Trophoblast cell (in vitro differentiated cells and primary cell): ENCODE measurements around the gene NKG7.

Experiments
- DNase-seq, 2 donors: peaks; one replicate each; pipeline ENCODE4 v3.0.0-alpha.2; 2016
- H2AFZ ChIP-seq: 2 replicates; pipeline ENCODE4 v1.6.1; 2013; ENCODE audit warnings: low read length, moderate library complexity, mild to moderate bottlenecking; ENCODE audit not compliant: insufficient read depth, poor library complexity
- H2AK5ac ChIP-seq: 2 replicates; pipeline ENCODE4 v1.6.1; 2013; ENCODE audit warnings: mild to moderate bottlenecking, low read length
- H2BK120ac ChIP-seq: 2 replicates; pipeline ENCODE4 v1.6.1; 2013; ENCODE audit warnings: low read length, mild to moderate bottlenecking, moderate library complexity; ENCODE audit not compliant: insufficient read depth, poor library complexity
- H2BK12ac ChIP-seq: 2 replicates; pipeline ENCODE4 v1.6.1; 2013; ENCODE audit warnings: mild to moderate bottlenecking, low read length, moderate library complexity
- H2BK5ac ChIP-seq: 2 replicates; pipeline ENCODE4 v1.6.1; 2013; ENCODE audit warnings: low read length, low read depth, moderate library complexity, mild to moderate bottlenecking; ENCODE audit not compliant: poor library complexity
- H3K14ac ChIP-seq: 2 replicates; pipeline ENCODE4 v1.6.1; 2013; ENCODE audit warnings: mild to moderate bottlenecking, low read length
- H3K18ac ChIP-seq: 2 replicates; pipeline ENCODE4 v1.6.1; 2013; ENCODE audit warnings: mild to moderate bottlenecking, low read length
- H3K23ac ChIP-seq: 2 replicates; pipeline ENCODE4 v1.6.1; 2013; ENCODE audit warnings: low read length
- H3K27ac ChIP-seq: 2 replicates; pipeline ENCODE4 v1.5.1; 2013; ENCODE audit warnings: low read depth, mild to moderate bottlenecking, inconsistent platforms, low read length, moderate library complexity
- H3K27me3 ChIP-seq: 2 replicates; pipeline ENCODE4 v1.6.1; 2013; ENCODE audit warnings: inconsistent platforms, mild to moderate bottlenecking, low read length, moderate library complexity; ENCODE audit not compliant: insufficient read depth
- H3K36me3 ChIP-seq, 2 experiments: 1 replicate in 1 of 2; 2 replicates in 1 of 2; pipeline ENCODE4 v1.6.1; 2013; ENCODE audit warnings: low read length in 2 of 2, mild to moderate bottlenecking in 2 of 2, moderate library complexity in 1 of 2; ENCODE audit not compliant: insufficient read depth in 2 of 2, control insufficient read depth in 1 of 2
- H3K4ac ChIP-seq: 2 replicates; pipeline ENCODE4 v1.6.1; 2013; ENCODE audit warnings: low read depth, mild to moderate bottlenecking, low read length, moderate library complexity
- H3K4me1 ChIP-seq, 2 experiments: 1 replicate in 1 of 2; 2 replicates in 1 of 2; pipeline ENCODE4 v1.6.1; 2013; ENCODE audit warnings: low read length in 2 of 2, mild to moderate bottlenecking in 2 of 2, moderate library complexity in 1 of 2; ENCODE audit not compliant: insufficient read depth in 2 of 2, control insufficient read depth in 1 of 2
- H3K4me2 ChIP-seq: 2 replicates; pipeline ENCODE4 v1.6.1; 2013; ENCODE audit warnings: inconsistent platforms, mild to moderate bottlenecking, low read length, moderate library complexity
- H3K4me3 ChIP-seq: 2 replicates; pipeline ENCODE4 v1.5.1; 2013; ENCODE audit warnings: mild to moderate bottlenecking, low read depth, low read length, inconsistent platforms
- H3K79me1 ChIP-seq: one replicate; pipeline ENCODE4 v1.6.1; 2013; ENCODE audit warnings: low read length
- H3K79me2 ChIP-seq: 2 replicates; pipeline ENCODE4 v1.6.1; 2013; ENCODE audit warnings: low read length, mild to moderate bottlenecking; ENCODE audit not compliant: control insufficient read depth, insufficient read depth, poor library complexity
- H3K9ac ChIP-seq: 2 replicates; pipeline ENCODE4 v1.6.1; 2013; ENCODE audit warnings: mild to moderate bottlenecking, low read length
- H3K9me3 ChIP-seq: 2 replicates; pipeline ENCODE4 v1.6.1; 2013; ENCODE audit warnings: low read depth, mild to moderate bottlenecking, control low read depth, inconsistent platforms, low read length; ENCODE audit not compliant: insufficient read depth
- H4K12ac ChIP-seq: 2 replicates; pipeline ENCODE4 v1.6.1; 2013; ENCODE audit warnings: low read depth, mild to moderate bottlenecking, low read length, moderate library complexity
- H4K8ac ChIP-seq: 2 replicates; pipeline ENCODE4 v1.6.1; 2013; ENCODE audit warnings: low read depth, mild to moderate bottlenecking, low read length, moderate library complexity
- H4K91ac ChIP-seq: one replicate; pipeline ENCODE4 v1.6.1; 2013; ENCODE audit warnings: low read depth, mild to moderate bottlenecking, low read length, moderate library complexity
- WGBS: extraction: QIAGEN DNeasy Blood & Tissue Kit; methylation state at CpG from one replicate; pipeline ENCODE4 v1.1.7; 2013; ENCODE audit warnings: missing lambda C conversion rate; ENCODE audit not compliant: insufficient read length, insufficient coverage; ENCODE audit errors: extremely low coverage; 5-methylcytosine and 5-hydroxymethylcytosine counted together

NKG7 gene

DNA sequence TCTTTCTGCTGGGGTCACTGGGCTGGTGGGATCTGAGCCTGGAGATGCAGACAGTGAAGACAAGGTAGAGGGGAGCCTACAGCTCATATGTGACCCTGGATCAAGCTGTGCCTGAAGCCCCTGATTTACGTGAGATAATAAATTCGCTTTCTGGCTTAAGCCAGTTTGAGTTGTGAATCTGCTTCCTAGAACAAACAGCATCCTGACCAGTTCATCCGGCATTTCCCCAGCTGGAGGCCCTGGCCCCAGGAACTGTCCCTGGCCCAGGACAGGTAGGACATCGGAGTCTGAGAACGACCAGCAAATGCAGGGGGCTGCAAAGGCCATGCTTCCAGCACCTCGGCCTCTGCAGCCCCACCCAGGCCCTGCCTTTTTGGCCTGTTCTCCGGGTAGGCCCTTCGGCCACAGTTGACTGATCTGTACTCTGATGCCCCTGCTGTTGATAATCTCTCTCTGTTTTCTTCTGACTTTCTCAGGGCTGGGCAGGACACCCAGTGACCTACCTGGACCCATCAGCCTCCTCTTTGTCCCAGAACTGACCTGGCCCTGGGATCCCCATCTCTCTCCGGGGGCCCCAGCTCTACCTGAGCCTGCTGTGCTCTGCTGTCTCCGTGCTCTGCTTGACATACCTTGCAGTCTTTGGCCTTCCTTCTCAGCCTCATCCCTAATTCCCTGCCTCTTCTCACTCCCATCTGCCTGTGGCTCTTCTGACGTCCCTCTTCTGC lies 21.0 kb downstream of the NKG7 start:
- Histone ChIP-seq H2AK5ac (no peak overlapping the region), H3K4me1 (peaks cover 5% of the 10 kb centered on the region in 2 experiments), H2BK12ac (no peak overlapping the region), H3K4ac (no peak overlapping the region), H3K4me2 (no peak overlapping the region), H3K27me3 (no peaks in the 10 kb centered on the region), H3K9me3 (peaks cover 2% of the 10 kb centered on the region), H3K27ac (no peak overlapping the region), H4K91ac (no peak overlapping the region), H3K18ac (no peak overlapping the region), H4K8ac (no peak overlapping the region), H3K4me3 (no peak overlapping the region), H3K9ac (no peak overlapping the region), H3K36me3 (peaks cover 13 to 18% of the 10 kb centered on the region in 2 experiments), H3K14ac (no peak overlapping the region), H2BK120ac (no peak overlapping the region), H2AFZ (no peak overlapping the region), H3K79me2 (no peaks in the 10 kb centered on the region), H4K12ac (no peak overlapping the region), H2BK5ac (no peak overlapping the region), H3K79me1 (peaks cover 2% of the 10 kb centered on the region), H3K23ac (no peak overlapping the region)
- WGBS: no CpG with 5 or more reads among the region's 11 CpGs
- no peak for DNase-seq

DNA sequence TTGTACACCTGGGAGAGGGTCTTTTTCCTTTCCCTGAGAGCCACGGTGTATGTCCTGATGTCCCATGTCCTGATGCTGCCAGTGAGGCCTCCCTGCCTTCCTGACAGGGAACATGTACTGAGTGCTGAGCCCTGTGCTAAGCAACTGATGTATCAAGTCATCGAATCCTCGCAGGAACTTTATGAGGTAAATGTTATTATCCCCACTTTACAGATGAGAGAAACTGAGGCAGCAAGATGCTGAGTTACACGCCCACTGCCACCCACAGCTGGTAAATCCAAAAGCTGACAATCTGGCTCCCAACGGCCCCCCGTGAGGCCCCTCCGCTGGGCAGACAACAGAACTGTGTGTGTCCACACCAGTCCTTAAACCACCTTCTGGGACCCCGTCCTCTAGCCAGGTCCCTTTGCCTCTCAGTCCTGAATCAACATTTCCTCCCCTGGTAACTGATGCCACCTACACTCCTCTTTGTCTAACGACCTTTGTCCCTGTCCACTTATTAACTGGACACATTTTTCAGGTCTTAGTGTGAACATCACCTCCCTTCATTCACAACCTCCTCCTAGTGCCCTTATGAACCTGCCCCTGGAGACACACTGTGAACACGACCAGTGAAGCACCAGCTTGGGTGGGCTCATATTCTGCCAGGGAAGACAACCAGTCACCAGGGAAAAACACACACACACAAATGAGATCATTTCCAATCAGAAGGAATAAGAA lies 25.1 kb downstream of the NKG7 start:
- Histone ChIP-seq H3K4ac (no peak overlapping the region), H3K9me3 (no peaks in the 10 kb centered on the region), H4K91ac (no peak overlapping the region), H2AFZ (no peak overlapping the region), H3K27me3 (no peaks in the 10 kb centered on the region), H4K12ac (no peak overlapping the region), H3K27ac (no peak overlapping the region), H3K36me3 (peaks cover 22 to 24% of the 10 kb centered on the region in 2 experiments), H3K79me2 (no peaks in the 10 kb centered on the region), H3K4me2 (no peak overlapping the region), H3K4me3 (no peak overlapping the region), H2AK5ac (no peak overlapping the region), H3K79me1 (no peaks in the 10 kb centered on the region), H2BK120ac (no peak overlapping the region), H3K9ac (no peak overlapping the region), H3K23ac (no peak overlapping the region), H4K8ac (no peak overlapping the region), H3K4me1 (no peaks in the 10 kb centered on the region), H2BK5ac (no peak overlapping the region), H3K14ac (no peak overlapping the region), H2BK12ac (no peak overlapping the region), H3K18ac (no peak overlapping the region)
- no peak for DNase-seq
- WGBS: no CpG with 5 or more reads among the region's 10 CpGs

DNA sequence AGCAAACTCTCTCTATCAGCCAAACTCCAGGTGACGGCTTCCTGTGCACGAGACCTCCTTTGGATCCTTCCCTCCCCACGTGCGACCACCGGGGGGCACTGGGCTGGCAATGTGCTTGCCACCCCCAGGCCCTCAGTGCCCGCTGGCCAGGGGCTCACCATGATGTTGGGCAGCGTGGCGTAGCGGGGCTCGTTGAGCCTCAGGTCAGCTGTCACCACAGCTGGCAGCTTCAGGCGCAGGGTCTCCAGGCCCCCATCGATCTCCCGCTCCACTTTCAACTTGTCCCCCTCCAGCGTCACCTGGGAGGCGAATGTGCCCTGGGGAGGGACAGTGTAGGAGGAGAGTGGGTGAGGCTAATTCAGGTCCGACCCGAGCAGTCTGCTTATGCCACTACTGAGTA lies 25.7 kb downstream of the NKG7 start:
- Histone ChIP-seq H2BK120ac (no peak overlapping the region), H2AFZ (no peak overlapping the region), H3K9me3 (no peaks in the 10 kb centered on the region), H3K79me2 (no peaks in the 10 kb centered on the region), H3K14ac (no peak overlapping the region), H3K4me3 (no peak overlapping the region), H3K4me2 (no peak overlapping the region), H4K12ac (no peak overlapping the region), H2BK12ac (no peak overlapping the region), H4K8ac (no peak overlapping the region), H4K91ac (no peak overlapping the region), H3K9ac (no peak overlapping the region), H2BK5ac (no peak overlapping the region), H3K27me3 (no peaks in the 10 kb centered on the region), H2AK5ac (no peak overlapping the region), H3K18ac (no peak overlapping the region), H3K23ac (no peak overlapping the region), H3K27ac (no peak overlapping the region), H3K4me1 (no peaks in the 10 kb centered on the region), H3K4ac (no peak overlapping the region), H3K79me1 (no peaks in the 10 kb centered on the region), H3K36me3 (peaks cover 22 to 24% of the 10 kb centered on the region in 2 experiments)
- DNase-seq: no peak
- WGBS: no CpG with 5 or more reads among the region's 17 CpGs

DNA sequence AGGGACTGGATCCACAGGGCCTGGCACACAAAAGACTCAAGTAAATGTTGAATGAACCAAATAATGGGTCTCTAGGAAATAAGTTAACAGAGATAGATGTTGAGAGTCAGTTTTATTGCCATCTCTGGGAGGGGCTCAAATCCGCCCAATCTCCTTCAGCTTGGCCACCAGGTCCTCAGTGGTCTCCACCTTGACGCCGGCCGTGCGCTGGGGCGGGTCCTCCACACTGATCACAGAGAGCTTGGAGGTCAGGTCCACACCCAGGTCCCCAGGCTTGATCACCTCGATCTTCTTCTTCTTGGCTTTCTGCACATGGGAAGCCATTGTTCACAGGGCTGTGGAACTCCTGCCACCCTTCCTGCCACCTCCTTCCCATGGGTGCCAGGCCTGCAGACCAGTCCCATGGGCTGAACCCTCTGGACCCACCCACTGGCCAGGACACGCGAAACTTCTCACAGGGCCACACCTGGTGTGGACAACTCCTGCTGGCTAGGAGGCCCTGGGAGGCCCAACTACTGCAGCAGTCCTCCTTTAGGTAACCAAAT lies 27.3 kb downstream of the NKG7 start:
- H3K9ac ChIP-seq: no peak overlapping the region
- no peak overlapping the region for H3K4me2 ChIP-seq
- no peak overlapping the region for H2AK5ac ChIP-seq
- peaks cover 2 to 3% of the 10 kb centered on the region in 2 experiments for H3K4me1 ChIP-seq
- H3K4ac ChIP-seq: no peak overlapping the region
- no peak overlapping the region for H2BK12ac ChIP-seq
- no peak overlapping the region for H2BK5ac ChIP-seq
- no peak for DNase-seq
- H4K91ac ChIP-seq: no peak overlapping the region
- H3K9me3 ChIP-seq: no peaks in the 10 kb centered on the region
- peaks cover 9% of the 10 kb centered on the region for H3K27me3 ChIP-seq
- no peak overlapping the region for H3K14ac ChIP-seq
- H4K12ac ChIP-seq: no peak overlapping the region
- peaks cover 17 to 18% of the 10 kb centered on the region in 2 experiments for H3K36me3 ChIP-seq
- no peak overlapping the region for H3K18ac ChIP-seq
- no peak overlapping the region for H4K8ac ChIP-seq
- H3K79me1 ChIP-seq: no peaks in the 10 kb centered on the region
- H2BK120ac ChIP-seq: no peak overlapping the region
- H3K79me2 ChIP-seq: no peaks in the 10 kb centered on the region
- no peak overlapping the region for H3K4me3 ChIP-seq
- no peak overlapping the region for H2AFZ ChIP-seq
- no CpG with 5 or more reads among the region's 9 CpGs for WGBS
- no peak overlapping the region for H3K23ac ChIP-seq
- H3K27ac ChIP-seq: no peak overlapping the region
